HAP-1 (cell line): ENCODE measurements around the gene VAC14.

Experiments
- DNase-seq, 2 experiments: peaks; one replicate each; pipeline ENCODE4 v3.0.0-alpha.2; 2016 to 2020; ENCODE audit warnings: low spot score in 2 of 2
- H3K27me3 ChIP-seq: fragments of 250-450 bp; sonication (Bioruptor Pico); 2 replicates; pipeline ENCODE4 v1.5.1; 2020; ENCODE audit warnings: low read depth, mild to moderate bottlenecking, moderate library complexity
- H3K36me3 ChIP-seq: fragments of 250-450 bp; sonication (Bioruptor Pico); replicated peaks from 2 replicates; pipeline ENCODE4 v1.5.1; 2020; ENCODE audit warnings: mild to moderate bottlenecking
- H3K4me1 ChIP-seq: fragments of 250-450 bp; sonication (Bioruptor Pico); 2 replicates; pipeline ENCODE4 v1.5.1; 2020; ENCODE audit warnings: mild to moderate bottlenecking
- H3K4me3 ChIP-seq: fragments of 250-450 bp; sonication (Bioruptor Pico); 2 replicates; pipeline ENCODE4 v1.5.1; 2020; ENCODE audit warnings: mild to moderate bottlenecking, moderate library complexity
- H3K9me3 ChIP-seq: fragments of 250-450 bp; sonication (Bioruptor Pico); 2 replicates; pipeline ENCODE4 v1.5.1; 2020; ENCODE audit warnings: mild to moderate bottlenecking, moderate library complexity
- in situ Hi-C: fragments of 300-500 bp; cut with MboI; formaldehyde crosslinking; loops from 3 replicates; pipeline ENCODE4 v1.14.3; 2020; ENCODE audit warnings: low sequenced_read_pairs, inconsistent platforms, mixed read lengths

The VAC14 gene

GRCh38 chr16:70777973-70778406, 23.0 kb downstream of the VAC14 start:
- Histone ChIP-seq H3K36me3 (peaks cover 41% of the 10 kb centered on the region), H3K9me3 (no peaks in the 10 kb centered on the region), H3K27me3 (no peaks in the 10 kb centered on the region), H3K4me1 (no peaks in the 10 kb centered on the region), H3K4me3 (no peak overlapping the region)
- in situ Hi-C loops: no loop called here
- DNase-seq: no peak

- DNase-seq: no peak
- H3K36me3 ChIP-seq: peaks cover 36% of the 10 kb centered on the region
- H3K4me1 ChIP-seq: no peaks in the 10 kb centered on the region
- no peaks in the 10 kb centered on the region for H3K9me3 ChIP-seq
- H3K4me3 ChIP-seq: no peak overlapping the region
- no peaks in the 10 kb centered on the region for H3K27me3 ChIP-seq
- in situ Hi-C loops: no loop called here
These were observed 23.5 kb downstream of the VAC14 start for GRCh38 chr16:70777496-70777895.

- Histone ChIP-seq H3K27me3 (no peaks in the 10 kb centered on the region), H3K4me1 (no peaks in the 10 kb centered on the region), H3K9me3 (no peaks in the 10 kb centered on the region), H3K4me3 (no peak overlapping the region), H3K36me3 (peaks cover 25% of the 10 kb centered on the region)
- in situ Hi-C loops: no loop called here
- DNase-seq: no peak
These were observed 25.6 kb downstream of the VAC14 start for GRCh38 chr16:70775399-70775798.

- in situ Hi-C loops: no loop called here
These were observed 26.7 kb downstream of the VAC14 start for GRCh38 chr16:70774261-70774660.

GRCh38 chr16:70772493-70772892, 28.5 kb downstream of the VAC14 start:
- peaks cover 9% of the 10 kb centered on the region for H3K36me3 ChIP-seq

More at GRCh38 chr16:70774261-70774660, 26.7 kb downstream of the VAC14 start:
- Histone ChIP-seq H3K4me1 (no peaks in the 10 kb centered on the region), H3K4me3 (no peak overlapping the region), H3K9me3 (no peaks in the 10 kb centered on the region), H3K36me3 (peaks cover 18% of the 10 kb centered on the region), H3K27me3 (no peaks in the 10 kb centered on the region)
- no peak for DNase-seq

GRCh38 chr16:70770626-70771552, 30.1 kb downstream of the VAC14 start:
- in situ Hi-C loops: no loop called here
- H3K36me3 ChIP-seq: peaks cover 9% of the 10 kb centered on the region

More at GRCh38 chr16:70772493-70772892, 28.5 kb downstream of the VAC14 start:
- no peaks in the 10 kb centered on the region for H3K4me1 ChIP-seq
- no peak for DNase-seq
- H3K27me3 ChIP-seq: no peaks in the 10 kb centered on the region
- in situ Hi-C loops: no loop called here
- no peak overlapping the region for H3K4me3 ChIP-seq
- no peaks in the 10 kb centered on the region for H3K9me3 ChIP-seq

GRCh38 chr16:70770291-70770625, 30.7 kb downstream of the VAC14 start:
- peaks cover 9% of the 10 kb centered on the region for H3K36me3 ChIP-seq
- no peak overlapping the region for H3K4me3 ChIP-seq
- DNase-seq: no peak
- H3K4me1 ChIP-seq: no peaks in the 10 kb centered on the region
- H3K9me3 ChIP-seq: no peaks in the 10 kb centered on the region
- no peaks in the 10 kb centered on the region for H3K27me3 ChIP-seq
- in situ Hi-C loops: no loop called here

More at GRCh38 chr16:70770626-70771552, 30.1 kb downstream of the VAC14 start:
- H3K4me1 ChIP-seq: no peaks in the 10 kb centered on the region
- H3K9me3 ChIP-seq: no peaks in the 10 kb centered on the region
- H3K4me3 ChIP-seq: no peak overlapping the region
- DNase-seq: peak; percentile 23 to 78
- H3K27me3 ChIP-seq: no peaks in the 10 kb centered on the region

- Histone ChIP-seq H3K36me3 (peaks cover 9% of the 10 kb centered on the region), H3K27me3 (no peaks in the 10 kb centered on the region), H3K4me1 (no peaks in the 10 kb centered on the region), H3K4me3 (no peak overlapping the region), H3K9me3 (no peaks in the 10 kb centered on the region)
- no peak for DNase-seq
- in situ Hi-C loops: no loop called here
These were observed 31.2 kb downstream of the VAC14 start for GRCh38 chr16:70769761-70770160.

GRCh38 chr16:70769131-70769530, 31.8 kb downstream of the VAC14 start:
- no peaks in the 10 kb centered on the region for H3K4me1 ChIP-seq
- no peaks in the 10 kb centered on the region for H3K9me3 ChIP-seq
- DNase-seq: no peak
- in situ Hi-C loops: no loop called here
- H3K4me3 ChIP-seq: no peak overlapping the region
- no peaks in the 10 kb centered on the region for H3K27me3 ChIP-seq
- H3K36me3 ChIP-seq: peaks cover 9% of the 10 kb centered on the region

GRCh38 chr16:70768203-70768580, 32.8 kb downstream of the VAC14 start:
- H3K36me3 ChIP-seq: peaks cover 9% of the 10 kb centered on the region
- H3K9me3 ChIP-seq: no peaks in the 10 kb centered on the region
- no peak for DNase-seq
- in situ Hi-C loops: no loop called here
- H3K4me1 ChIP-seq: no peaks in the 10 kb centered on the region
- no peaks in the 10 kb centered on the region for H3K27me3 ChIP-seq
- no peak overlapping the region for H3K4me3 ChIP-seq

GRCh38 chr16:70767377-70768202, 33.4 kb downstream of the VAC14 start:
- Histone ChIP-seq H3K9me3 (no peaks in the 10 kb centered on the region), H3K4me1 (no peaks in the 10 kb centered on the region), H3K4me3 (no peak overlapping the region), H3K27me3 (no peaks in the 10 kb centered on the region), H3K36me3 (peaks cover 9% of the 10 kb centered on the region)
- no peak for DNase-seq
- in situ Hi-C loops: no loop called here

GRCh38 chr16:70766658-70767057, 34.3 kb downstream of the VAC14 start:
- H3K4me3 ChIP-seq: no peak overlapping the region
- H3K4me1 ChIP-seq: no peaks in the 10 kb centered on the region
- no peaks in the 10 kb centered on the region for H3K9me3 ChIP-seq
- peaks cover 5% of the 10 kb centered on the region for H3K36me3 ChIP-seq
- in situ Hi-C loops: no loop called here
- no peak for DNase-seq
- H3K27me3 ChIP-seq: no peaks in the 10 kb centered on the region

GRCh38 chr16:70766176-70766575, 34.8 kb downstream of the VAC14 start:
- no peak for DNase-seq
- H3K4me3 ChIP-seq: no peak overlapping the region
- H3K9me3 ChIP-seq: no peaks in the 10 kb centered on the region
- in situ Hi-C loops: no loop called here
- H3K4me1 ChIP-seq: no peaks in the 10 kb centered on the region
- peaks cover 4% of the 10 kb centered on the region for H3K36me3 ChIP-seq
- no peaks in the 10 kb centered on the region for H3K27me3 ChIP-seq

GRCh38 chr16:70765491-70765890, 35.5 kb downstream of the VAC14 start:
- DNase-seq: no peak
- Histone ChIP-seq H3K4me3 (no peak overlapping the region), H3K4me1 (no peaks in the 10 kb centered on the region), H3K27me3 (no peaks in the 10 kb centered on the region), H3K36me3 (peaks cover under 1% of the 10 kb centered on the region), H3K9me3 (no peaks in the 10 kb centered on the region)
- in situ Hi-C loops: no loop called here
